Tibial artery (tissue), 4 donors: ENCODE results near the gene DNAJC3.
"Not testable (repeated sequence)": the region's sequence is repeated elsewhere in the genome, so short reads cannot be mapped to it uniquely, and the experiment has no call there.

Experiments used
- DNase-seq, 2 donors: peaks; one replicate each; pipeline ENCODE4 v3.0.0-alpha.2; 2019
- H3K27ac ChIP-seq, 2 donors: fragments of 200-600 bp; sonication (generic) in 1 of 2; 1 replicate in 1 of 2; 2 replicates in 1 of 2; pipeline ENCODE4 v1.5.1; 2018 to 2019; ENCODE audit warnings: mild to moderate bottlenecking in 1 of 2
- H3K27me3 ChIP-seq, 2 donors: fragments of 200-600 bp; sonication (generic) in 1 of 2; one replicate each; pipeline versions ENCODE4 v1.5.1 to v1.6.0; 2016 to 2019
- H3K36me3 ChIP-seq, 3 donors: fragments of 200-600 bp; sonication (generic) in 2 of 3; one replicate each; pipeline ENCODE4 v1.5.1; 2016 to 2019; ENCODE audit warnings: mild to moderate bottlenecking in 2 of 3
- H3K4me1 ChIP-seq, 4 donors: fragments of 200-600 bp; sonication (generic) in 2 of 4; 1 replicate in 3 of 4; 2 replicates in 1 of 4; pipeline ENCODE4 v1.5.1; 2016 to 2019
- H3K4me3 ChIP-seq, 2 donors: fragments of 200-600 bp; sonication (generic) in 1 of 2; 1 replicate in 1 of 2; 2 replicates in 1 of 2; pipeline ENCODE4 v1.5.1; 2018 to 2019; ENCODE audit warnings: mild to moderate bottlenecking in 2 of 2
- H3K9me3 ChIP-seq, 3 donors: fragments of 200-600 bp; sonication (generic) in 1 of 3; one replicate each; pipeline ENCODE4 v1.5.1; 2016 to 2019
- intact Hi-C: fragments of 100-400 bp; cut with DNase I; formaldehyde crosslinking; loops from one replicate; pipeline ENCODE4 v1.15.0; 2023; ENCODE audit warnings: low total_unique reads
- TF ChIP-seq, protein P1 (sequence below), 2 experiments: fragments of 200-600 bp in 1 of 2; fragments of 450-650 bp in 1 of 2; IDR thresholded peaks; one replicate each; pipeline ENCODE4 v1.5.1; 2017 to 2019; ENCODE audit warnings: antibody characterized with exemption in 2 of 2, mild to moderate bottlenecking in 1 of 2, moderate library complexity in 1 of 2

DNAJC3 gene

DNA sequence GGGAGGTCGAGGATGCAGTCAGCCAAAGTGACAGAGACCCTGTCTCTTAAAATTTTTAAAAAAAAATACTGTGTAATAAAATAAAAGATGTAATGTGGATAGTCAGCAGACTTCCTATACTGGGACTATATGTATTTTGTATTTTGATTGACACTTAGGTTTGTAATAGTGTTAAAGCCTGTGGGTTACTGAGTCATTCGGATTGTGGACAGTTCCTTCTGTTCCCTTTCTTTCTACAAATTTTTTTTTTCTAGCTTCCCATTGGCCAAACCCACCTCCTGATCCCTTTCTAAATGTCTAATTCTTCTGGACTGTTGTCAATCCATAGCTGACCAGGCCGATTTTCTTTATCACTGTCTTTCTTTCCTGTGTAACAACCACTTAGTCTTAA is 108.0 kb downstream of the DNAJC3 start:
- H3K4me3 ChIP-seq: no peak overlapping the region
- peak overlapping the region in 1 of 2 donors; percentile 14 for H3K27ac ChIP-seq
- no peaks in the 10 kb centered on the region for H3K27me3 ChIP-seq
- TF ChIP-seq, protein P1, sequence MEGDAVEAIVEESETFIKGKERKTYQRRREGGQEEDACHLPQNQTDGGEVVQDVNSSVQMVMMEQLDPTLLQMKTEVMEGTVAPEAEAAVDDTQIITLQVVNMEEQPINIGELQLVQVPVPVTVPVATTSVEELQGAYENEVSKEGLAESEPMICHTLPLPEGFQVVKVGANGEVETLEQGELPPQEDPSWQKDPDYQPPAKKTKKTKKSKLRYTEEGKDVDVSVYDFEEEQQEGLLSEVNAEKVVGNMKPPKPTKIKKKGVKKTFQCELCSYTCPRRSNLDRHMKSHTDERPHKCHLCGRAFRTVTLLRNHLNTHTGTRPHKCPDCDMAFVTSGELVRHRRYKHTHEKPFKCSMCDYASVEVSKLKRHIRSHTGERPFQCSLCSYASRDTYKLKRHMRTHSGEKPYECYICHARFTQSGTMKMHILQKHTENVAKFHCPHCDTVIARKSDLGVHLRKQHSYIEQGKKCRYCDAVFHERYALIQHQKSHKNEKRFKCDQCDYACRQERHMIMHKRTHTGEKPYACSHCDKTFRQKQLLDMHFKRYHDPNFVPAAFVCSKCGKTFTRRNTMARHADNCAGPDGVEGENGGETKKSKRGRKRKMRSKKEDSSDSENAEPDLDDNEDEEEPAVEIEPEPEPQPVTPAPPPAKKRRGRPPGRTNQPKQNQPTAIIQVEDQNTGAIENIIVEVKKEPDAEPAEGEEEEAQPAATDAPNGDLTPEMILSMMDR (IDR thresholded peaks at IDR 0.05): no peak
- peaks cover 28 to 49% (median 34%) of the 10 kb centered on the region in 3 donors for H3K36me3 ChIP-seq
- peaks cover 0 to 4% (median 0%) of the 10 kb centered on the region in 3 donors for H3K9me3 ChIP-seq
- peaks cover 0 to 23% (median 9%) of the 10 kb centered on the region in 4 donors for H3K4me1 ChIP-seq
- DNase-seq: no peak
- intact Hi-C loops: no loop called here

DNA sequence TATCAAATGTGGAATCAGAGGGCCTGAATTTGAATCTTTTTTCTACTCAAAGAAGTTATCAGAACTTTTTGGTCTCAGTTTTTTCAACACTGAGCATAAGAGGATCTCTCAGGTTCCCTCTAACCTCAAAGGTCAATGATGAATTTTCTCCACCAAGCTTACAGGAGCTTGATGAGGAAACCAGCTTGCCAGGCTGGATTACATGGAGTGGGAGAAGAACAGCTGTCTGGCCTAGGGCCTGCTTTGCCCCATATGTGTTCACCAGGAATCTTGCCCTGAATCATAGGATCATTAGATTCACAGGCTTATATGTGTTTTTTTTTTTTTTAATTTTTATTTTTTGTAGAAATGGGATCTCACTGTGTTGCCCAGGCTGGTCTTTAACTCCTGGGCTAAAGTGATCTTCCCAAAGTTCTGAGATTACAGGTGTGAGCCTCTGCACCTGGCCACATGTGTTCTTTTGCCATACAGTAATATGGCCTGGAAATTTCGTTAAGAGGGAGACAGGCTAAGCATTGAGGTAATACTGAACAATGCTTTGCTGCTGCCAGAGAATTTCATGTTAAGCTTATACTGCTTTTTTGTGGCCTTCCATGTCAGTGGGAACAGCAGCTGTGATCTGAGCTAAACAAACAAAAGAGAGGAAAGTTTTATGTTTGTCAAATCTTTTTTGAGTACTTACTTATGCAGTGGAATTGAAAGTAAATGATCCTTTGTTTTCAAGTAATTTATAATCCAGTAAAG is 110.6 kb downstream of the DNAJC3 start:
- Histone ChIP-seq H3K9me3 (no peaks in the 10 kb centered on the region), H3K4me1 (peaks cover 0 to 18% (median 9%) of the 10 kb centered on the region in 4 donors), H3K27me3 (no peaks in the 10 kb centered on the region), H3K27ac (no peak overlapping the region), H3K36me3 (peaks cover 49 to 57% (median 50%) of the 10 kb centered on the region in 3 donors), H3K4me3 (no peak overlapping the region)
- DNase-seq: no peak
- intact Hi-C loops: no loop called here
- TF ChIP-seq, protein P1 (IDR thresholded peaks at IDR 0.05): no peak

DNA sequence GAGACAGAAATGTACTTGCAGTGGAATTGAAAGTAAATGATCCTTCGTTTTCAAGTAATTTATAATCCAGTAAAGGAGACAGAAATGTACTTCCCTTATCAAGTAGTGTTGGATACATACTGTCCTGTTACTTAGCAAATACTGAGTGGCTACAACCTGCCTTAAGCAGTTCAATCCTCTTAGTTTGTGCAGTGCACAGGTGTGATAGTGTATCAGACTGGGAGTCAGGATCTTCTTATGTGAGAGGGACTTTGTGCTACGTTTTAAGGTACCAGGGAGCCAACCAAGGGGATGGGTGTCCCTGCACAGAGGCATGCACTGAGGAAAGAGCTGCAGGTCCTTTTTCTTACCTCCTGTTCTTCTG is 111.1 kb downstream of the DNAJC3 start:
- H3K36me3 ChIP-seq: peaks cover 53 to 62% (median 56%) of the 10 kb centered on the region in 3 donors
- DNase-seq: no peak
- peaks cover 0 to 18% (median 9%) of the 10 kb centered on the region in 4 donors for H3K4me1 ChIP-seq
- H3K9me3 ChIP-seq: no peaks in the 10 kb centered on the region
- H3K27me3 ChIP-seq: no peaks in the 10 kb centered on the region
- H3K27ac ChIP-seq: no peak overlapping the region
- intact Hi-C loops: no loop called here
- no peak overlapping the region for H3K4me3 ChIP-seq
- TF ChIP-seq, protein P1 (IDR thresholded peaks at IDR 0.05): no peak

DNA sequence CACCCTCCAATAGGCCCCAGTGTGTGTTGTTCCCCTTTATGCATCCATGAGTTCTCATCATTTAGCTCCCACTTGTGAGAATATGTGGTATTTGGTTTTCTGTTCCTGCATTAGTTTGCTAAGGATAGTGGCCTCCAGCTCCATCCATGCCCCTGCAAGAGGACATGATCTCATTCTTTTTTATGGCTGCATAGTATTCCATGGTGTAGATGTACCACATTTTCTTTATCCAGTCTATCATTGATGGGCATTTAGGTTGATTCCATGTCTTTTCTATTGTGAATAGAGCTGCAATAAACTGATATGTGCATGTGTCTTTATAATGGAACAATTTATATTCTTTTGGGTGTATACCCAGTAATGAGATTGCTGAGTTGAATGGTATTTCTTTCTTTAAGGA is 112.4 kb downstream of the DNAJC3 start:
- H3K4me1 ChIP-seq, H3K9me3 ChIP-seq, intact Hi-C loops, DNase-seq, H3K27ac ChIP-seq, H3K4me3 ChIP-seq, H3K27me3 ChIP-seq: not testable (repeated sequence)
- H3K36me3 ChIP-seq: peaks cover 56 to 74% (median 59%) of the 10 kb centered on the region in 3 donors

DNA sequence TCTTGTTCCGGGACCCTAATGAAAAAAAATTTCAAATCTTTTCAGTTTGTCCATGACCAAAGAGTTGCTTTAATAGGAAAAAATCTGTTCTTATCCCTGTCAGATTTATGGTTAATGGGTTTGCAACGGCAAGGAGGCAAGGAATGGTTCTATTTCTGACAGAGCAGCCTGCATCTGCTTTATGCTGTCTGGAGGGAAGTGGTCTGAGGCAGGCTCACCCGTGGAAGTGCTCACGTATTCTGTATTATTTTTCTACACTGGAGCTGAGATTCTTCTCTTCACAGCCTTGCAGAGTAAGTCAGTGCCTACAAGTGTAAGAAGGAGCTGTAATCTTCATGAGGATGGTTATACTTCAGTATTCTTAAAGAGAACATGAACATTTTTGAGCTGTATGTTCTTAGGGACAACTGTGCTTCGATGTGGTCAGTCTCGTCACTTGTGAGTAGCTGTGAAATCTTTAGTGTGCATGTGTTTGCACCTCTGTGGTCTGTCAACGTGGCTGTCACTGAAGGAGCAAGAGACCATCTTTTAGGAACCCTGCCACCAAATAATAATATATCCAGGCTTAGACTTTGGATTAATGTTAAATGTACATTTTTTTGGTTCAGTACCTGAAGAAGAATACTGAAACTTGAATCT is 114.3 kb downstream of the DNAJC3 start:
- Histone ChIP-seq H3K4me1 (no peaks in the 10 kb centered on the region), H3K36me3 (peaks cover 56 to 84% (median 59%) of the 10 kb centered on the region in 3 donors), H3K4me3 (no peak overlapping the region), H3K9me3 (no peaks in the 10 kb centered on the region), H3K27ac (no peak overlapping the region), H3K27me3 (no peaks in the 10 kb centered on the region)
- DNase-seq: no peak
- TF ChIP-seq, protein P1 (IDR thresholded peaks at IDR 0.05): no peak
- intact Hi-C loops: no loop called here

DNA sequence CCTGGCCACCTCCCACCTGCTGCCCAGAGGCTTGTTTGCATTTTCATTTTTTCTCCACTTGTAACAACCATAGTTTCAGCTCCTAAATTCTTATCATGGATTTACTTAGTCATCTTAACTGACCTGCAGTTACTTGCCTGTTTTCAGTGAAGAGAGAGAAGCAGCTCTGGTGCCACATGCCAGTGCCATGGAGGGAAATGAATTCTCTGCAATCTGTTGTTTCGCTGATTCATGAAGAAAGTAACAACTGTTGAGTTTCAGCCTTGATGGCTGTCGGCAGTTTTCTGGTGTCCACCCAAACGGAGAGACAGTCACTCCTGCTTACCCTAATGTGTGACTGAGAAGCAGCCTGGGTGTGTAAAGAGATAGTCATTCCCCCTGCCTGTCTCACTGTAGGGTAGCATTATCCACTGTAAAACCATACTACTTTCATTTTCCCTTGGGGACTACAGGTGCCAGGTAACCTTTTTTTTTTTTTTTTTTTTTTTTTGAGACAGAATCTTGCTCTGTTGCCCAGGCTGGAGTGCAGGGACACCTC is 116.1 kb downstream of the DNAJC3 start:
- Histone ChIP-seq H3K27me3 (no peaks in the 10 kb centered on the region), H3K27ac (no peak overlapping the region), H3K4me3 (no peak overlapping the region), H3K9me3 (no peaks in the 10 kb centered on the region), H3K4me1 (no peaks in the 10 kb centered on the region), H3K36me3 (peaks cover 46 to 76% (median 49%) of the 10 kb centered on the region in 3 donors)
- no peak for DNase-seq
- TF ChIP-seq, protein P1 (IDR thresholded peaks at IDR 0.05): no peak
- intact Hi-C loops: no loop called here
